DND-41 (cell line): ENCODE measurements around the gene LILRB3.

ENCODE experiments used
- EZH2 ChIP-seq: IDR thresholded peaks from 3 replicates; pipeline ENCODE4 v1.6.1; 2012; ENCODE audit warnings: borderline replicate concordance, low read depth, mild to moderate bottlenecking, moderate library complexity, low read length, inconsistent platforms; ENCODE audit not compliant: severe bottlenecking
- TF ChIP-seq, protein P1 (sequence below): IDR thresholded peaks from 2 replicates; pipeline ENCODE4 v1.5.1; 2012; ENCODE audit warnings: borderline replicate concordance, low read length, moderate library complexity, mild to moderate bottlenecking; ENCODE audit not compliant: poor library complexity, severe bottlenecking; ENCODE audit errors: extremely low read depth

DNA sequence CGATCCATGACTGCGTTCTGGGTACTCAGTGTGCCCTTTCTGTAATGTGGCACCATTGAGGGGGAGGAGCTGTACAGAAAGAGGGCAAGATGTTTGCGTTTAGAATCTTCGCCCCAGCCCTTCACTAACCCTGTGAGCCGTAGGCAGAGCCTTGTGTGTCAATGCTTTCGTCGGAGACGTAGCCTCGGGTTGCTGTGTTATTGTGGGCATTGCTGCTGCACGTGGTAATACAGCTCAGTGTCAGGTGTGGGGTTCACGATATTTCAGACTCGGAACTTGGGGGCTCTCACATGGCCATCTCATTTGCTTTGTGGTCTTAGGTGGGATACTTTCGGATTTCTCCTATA lies 16.0 kb downstream of the LILRB3 start:
- TF ChIP-seq EZH2, result no peak
- TF ChIP-seq, protein P1, sequence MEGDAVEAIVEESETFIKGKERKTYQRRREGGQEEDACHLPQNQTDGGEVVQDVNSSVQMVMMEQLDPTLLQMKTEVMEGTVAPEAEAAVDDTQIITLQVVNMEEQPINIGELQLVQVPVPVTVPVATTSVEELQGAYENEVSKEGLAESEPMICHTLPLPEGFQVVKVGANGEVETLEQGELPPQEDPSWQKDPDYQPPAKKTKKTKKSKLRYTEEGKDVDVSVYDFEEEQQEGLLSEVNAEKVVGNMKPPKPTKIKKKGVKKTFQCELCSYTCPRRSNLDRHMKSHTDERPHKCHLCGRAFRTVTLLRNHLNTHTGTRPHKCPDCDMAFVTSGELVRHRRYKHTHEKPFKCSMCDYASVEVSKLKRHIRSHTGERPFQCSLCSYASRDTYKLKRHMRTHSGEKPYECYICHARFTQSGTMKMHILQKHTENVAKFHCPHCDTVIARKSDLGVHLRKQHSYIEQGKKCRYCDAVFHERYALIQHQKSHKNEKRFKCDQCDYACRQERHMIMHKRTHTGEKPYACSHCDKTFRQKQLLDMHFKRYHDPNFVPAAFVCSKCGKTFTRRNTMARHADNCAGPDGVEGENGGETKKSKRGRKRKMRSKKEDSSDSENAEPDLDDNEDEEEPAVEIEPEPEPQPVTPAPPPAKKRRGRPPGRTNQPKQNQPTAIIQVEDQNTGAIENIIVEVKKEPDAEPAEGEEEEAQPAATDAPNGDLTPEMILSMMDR, result no peak
